ENCODE results near the gene CDH23.

DNA sequence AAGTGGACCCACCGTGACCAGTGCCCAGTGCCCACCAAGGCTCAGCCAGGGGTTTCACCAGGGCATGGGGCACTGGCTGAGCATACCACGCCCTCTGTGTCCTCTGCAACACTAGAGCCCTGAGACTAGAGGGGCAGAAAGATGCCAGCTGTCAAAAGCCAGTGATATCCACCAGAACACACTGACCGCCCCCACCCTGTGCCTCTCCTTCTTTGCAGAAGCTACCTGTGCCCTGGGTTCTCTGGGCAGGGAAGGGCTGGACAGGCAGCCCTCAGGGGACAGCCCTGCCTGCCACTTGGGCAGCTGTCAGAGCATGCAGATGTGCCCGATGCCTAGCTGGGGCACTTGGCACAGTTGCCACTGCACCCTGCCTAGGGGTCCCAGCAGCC, 376.1 kb downstream of the CDH23 start:
- TF ChIP-seq, protein P1, sequence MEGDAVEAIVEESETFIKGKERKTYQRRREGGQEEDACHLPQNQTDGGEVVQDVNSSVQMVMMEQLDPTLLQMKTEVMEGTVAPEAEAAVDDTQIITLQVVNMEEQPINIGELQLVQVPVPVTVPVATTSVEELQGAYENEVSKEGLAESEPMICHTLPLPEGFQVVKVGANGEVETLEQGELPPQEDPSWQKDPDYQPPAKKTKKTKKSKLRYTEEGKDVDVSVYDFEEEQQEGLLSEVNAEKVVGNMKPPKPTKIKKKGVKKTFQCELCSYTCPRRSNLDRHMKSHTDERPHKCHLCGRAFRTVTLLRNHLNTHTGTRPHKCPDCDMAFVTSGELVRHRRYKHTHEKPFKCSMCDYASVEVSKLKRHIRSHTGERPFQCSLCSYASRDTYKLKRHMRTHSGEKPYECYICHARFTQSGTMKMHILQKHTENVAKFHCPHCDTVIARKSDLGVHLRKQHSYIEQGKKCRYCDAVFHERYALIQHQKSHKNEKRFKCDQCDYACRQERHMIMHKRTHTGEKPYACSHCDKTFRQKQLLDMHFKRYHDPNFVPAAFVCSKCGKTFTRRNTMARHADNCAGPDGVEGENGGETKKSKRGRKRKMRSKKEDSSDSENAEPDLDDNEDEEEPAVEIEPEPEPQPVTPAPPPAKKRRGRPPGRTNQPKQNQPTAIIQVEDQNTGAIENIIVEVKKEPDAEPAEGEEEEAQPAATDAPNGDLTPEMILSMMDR (conservative IDR thresholded peaks at IDR 0.05; ENCODE audit: low read length), result no peak
- TF ChIP-seq EZH2phosphoT487 (IDR thresholded peaks at IDR 0.05; ENCODE audit: borderline replicate concordance), result no peak

Measured in Loucy (cell line).